ENCODE data around the gene ADAM30. TPM values are rescaled to one million over a fixed set of nuclear protein-coding genes. Genes with fewer than 3 reads are reported as not detected.

Gene ADAM30
- total RNA-seq: not detected in 2 replicates

GRCh38 chr1:119896303-119896702, at the start of gene ADAM30:
Gene ADAM30 (minus strand): TSS chr1:119896515. CDS start chr1:119896336, 179 bp downstream.

Other genes with a start within 250 kb of the ADAM30 start
- 7.6 and 8.2 TPM in 2 replicates for gene ZNF697, start 248.2 kb downstream of the ADAM30 start, total RNA-seq
- 46.8 and 154 TPM in 2 replicates for gene PHGDH, start 184.6 kb downstream of the ADAM30 start, total RNA-seq
- not detected in 2 replicates for gene HMGCS2, start 127.6 kb downstream of the ADAM30 start, total RNA-seq
- gene REG4, start 85.1 kb downstream of the ADAM30 start, total RNA-seq: not detected in 2 replicates
- 73.4 and 125 TPM in 2 replicates for gene NOTCH2, start 173.1 kb upstream of the ADAM30 start, total RNA-seq

Data from bronchial smooth muscle cell (primary cell).